Endothelial cell of umbilical vein (primary cell): Measurements from ENCODE around the gene MCF2L. TPM values are rescaled to one million over a fixed set of nuclear protein-coding genes. Genes with fewer than 3 reads are reported as not detected.

Experiments
- BruUV-seq: library from RNA; stranded (reverse); fragments of 400-500 nt; replicated peaks from 2 replicates; lab custom pipeline; 2021; lab: Mats Ljungman, UMichigan
- CTCF ChIA-PET: fragments of 300-600, 350-600 bp; sonication (Branson Sonifier 250); formaldehyde crosslinking; loops from one replicate; lab custom pipeline; 2021; ENCODE audit warnings: antibody characterized with exemption, inconsistent platforms; lab: Charles Lee
- POLR2A ChIA-PET: fragments of 300-600, 350-600 bp; sonication (Branson Sonifier 250); formaldehyde crosslinking; loops from one replicate; lab custom pipeline; 2021; ENCODE audit warnings: antibody characterized with exemption, inconsistent platforms; lab: Charles Lee
- DNase-seq: peaks from one replicate; pipeline ENCODE4 v3.0.0-alpha.2; 2011; ENCODE audit warnings: low read depth, low spot score
- FAIRE-seq: peaks from 2 replicates; lab custom pipeline; 2011; peaks lifted over from hg19 to GRCh38; lab: Jason Lieb, UNC
- H2AFZ ChIP-seq: 2 replicates; pipeline ENCODE4 v1.6.0; 2012; ENCODE audit warnings: low read depth, low read length, control low read depth, inconsistent platforms
- H3K27ac ChIP-seq: 2 replicates; pipeline ENCODE4 v1.5.1; 2011; ENCODE audit warnings: low read depth, mild to moderate bottlenecking, control low read depth, low read length, moderate library complexity; ENCODE audit not compliant: insufficient read depth
- H3K27me3 ChIP-seq, 2 experiments: 2 replicates each; pipeline versions ENCODE4 v1.6.0 to v1.6.1; 2011; ENCODE audit warnings: low read length in 2 of 2, mixed read lengths in 1 of 2; ENCODE audit not compliant: control insufficient read depth in 2 of 2, insufficient read depth in 2 of 2
- H3K36me3 ChIP-seq, 2 experiments: 2 replicates in 1 of 2; 3 replicates in 1 of 2; pipeline ENCODE4 v1.5.1; 2011; ENCODE audit warnings: low read length in 2 of 2, mild to moderate bottlenecking in 1 of 2, moderate library complexity in 1 of 2; ENCODE audit not compliant: control insufficient read depth in 2 of 2, insufficient read depth in 2 of 2; ENCODE audit errors: extremely low read depth in 1 of 2
- H3K4me1 ChIP-seq: 3 replicates; pipeline ENCODE4 v1.5.1; 2011; ENCODE audit warnings: mild to moderate bottlenecking, low read length; ENCODE audit not compliant: control insufficient read depth, insufficient read depth; ENCODE audit errors: extremely low read depth
- H3K4me2 ChIP-seq: 2 replicates; pipeline ENCODE4 v1.6.1; 2011; ENCODE audit warnings: low read length, control low read depth, mixed read lengths; ENCODE audit not compliant: insufficient read depth
- H3K4me3 ChIP-seq, 3 experiments: fragments of 200-600 bp in 1 of 3; sonication (generic), shearing (Covaris generic) in 1 of 3; replicated peaks in 1 of 3; 2 replicates each; pipeline ENCODE4 v1.5.1; 2011 to 2016; ENCODE audit warnings: control low read depth in 3 of 3, low read length in 3 of 3, mild to moderate bottlenecking in 2 of 3, inconsistent platforms in 1 of 3, low read depth in 1 of 3, moderate library complexity in 1 of 3; ENCODE audit not compliant: insufficient read depth in 1 of 3
- H3K79me2 ChIP-seq: 2 replicates; pipeline ENCODE4 v1.6.0; 2012; ENCODE audit warnings: low read length, inconsistent platforms; ENCODE audit not compliant: control insufficient read depth, insufficient read depth
- H3K9ac ChIP-seq: replicated peaks from 2 replicates; pipeline ENCODE3; 2011; ENCODE audit warnings: low read length, control low read depth; ENCODE audit not compliant: insufficient read depth; ENCODE audit errors: extremely low read depth
- H3K9me1 ChIP-seq: replicated peaks from 3 replicates; pipeline ENCODE4 v1.6.0; 2011; ENCODE audit warnings: mild to moderate bottlenecking, low read length; ENCODE audit not compliant: control insufficient read depth, insufficient read depth; ENCODE audit errors: extremely low read depth
- H3K9me3 ChIP-seq: replicated peaks from 2 replicates; pipeline ENCODE4 v1.5.1; 2012; ENCODE audit warnings: low read length, inconsistent platforms; ENCODE audit not compliant: control insufficient read depth, insufficient read depth
- H4K20me1 ChIP-seq: replicated peaks from 2 replicates; pipeline ENCODE3; 2011; ENCODE audit warnings: mild to moderate bottlenecking, low read length; ENCODE audit not compliant: control insufficient read depth, insufficient read depth; ENCODE audit errors: extremely low read depth
- CTCF ChIP-seq, 2 donors: IDR thresholded peaks; 1 replicate in 1 of 2; 2 replicates in 1 of 2; pipeline ENCODE4 v1.5.1; 2011; ENCODE audit warnings: low read length in 2 of 2, mild to moderate bottlenecking in 2 of 2, moderate library complexity in 2 of 2, control low read depth in 1 of 2, inconsistent platforms in 1 of 2, low read depth in 1 of 2; ENCODE audit not compliant: insufficient read depth in 1 of 2; ENCODE audit errors: extremely low read depth in 1 of 2
- EZH2 ChIP-seq: IDR thresholded peaks from 2 replicates; pipeline ENCODE4 v1.6.1; 2012; ENCODE audit warnings: borderline replicate concordance, low read depth, mild to moderate bottlenecking, moderate library complexity, low read length, inconsistent platforms; ENCODE audit not compliant: severe bottlenecking
- FOS ChIP-seq: IDR thresholded peaks from 2 replicates; pipeline ENCODE4 v1.6.1; 2011; ENCODE audit warnings: mild to moderate bottlenecking, low read length, moderate library complexity, borderline replicate concordance; ENCODE audit not compliant: insufficient read depth
- GATA2 ChIP-seq: IDR thresholded peaks from 2 replicates; pipeline ENCODE4 v1.7.0; 2011; ENCODE audit warnings: low read depth, mild to moderate bottlenecking, moderate library complexity, mixed read lengths, low read length; ENCODE audit not compliant: insufficient read length, insufficient read depth
- JUN ChIP-seq: IDR thresholded peaks from 2 replicates; pipeline ENCODE4 v1.6.1; 2011; ENCODE audit warnings: borderline replicate concordance, low read depth; ENCODE audit not compliant: insufficient read length, insufficient read depth
- MAX ChIP-seq: IDR thresholded peaks from 2 replicates; pipeline ENCODE4 v1.6.1; 2011; ENCODE audit not compliant: insufficient read depth, insufficient read length
- MYC ChIP-seq: IDR thresholded peaks from one replicate; pipeline ENCODE4 v1.6.1; 2011; ENCODE audit warnings: mild to moderate bottlenecking, low read depth, low read length
- POLR2A ChIP-seq: IDR thresholded peaks from 2 replicates; pipeline ENCODE4 v1.6.1; 2012; ENCODE audit warnings: low read depth, mild to moderate bottlenecking, control low read depth, low read length
- POLR2AphosphoS5 ChIP-seq: IDR thresholded peaks from 2 replicates; pipeline ENCODE4 v1.6.1; 2012; ENCODE audit warnings: low read depth, mild to moderate bottlenecking, control low read depth, low read length, moderate library complexity; ENCODE audit not compliant: insufficient read depth
- dilution Hi-C: fragments of 300-500 bp; cut with MboI; formaldehyde crosslinking; loops from one replicate; pipeline ENCODE4 v1.15.0; 2019; ENCODE audit warnings: low sequenced_read_pairs; ENCODE audit not compliant: extremely low pct_ligation_motif_present
- intact Hi-C: fragments of 100-400 bp; cut with micrococcal nuclease; formaldehyde crosslinking; loops from one replicate; pipeline ENCODE4 v1.10.0; 2022
- polyA plus RNA-seq, 4 experiments: library from polyadenylated mRNA; depleted of rRNA in 3 of 4; stranded (reverse) in 3 of 4; unstranded in 1 of 4; fragments of >200 nt; gene quantifications; 2 replicates each; pipeline versions ENCODE4 v1.2.1 to v1.2.3, GENCODE V29; 2011 to 2012; ENCODE audit warnings: missing spikeins in 1 of 4
- total RNA-seq: library from RNA; stranded (reverse); gene quantifications from 2 replicates; pipeline ENCODE4 v1.2.3, GENCODE V29; 2021

MCF2L gene
- total and polyA plus RNA-seq, 2 donors (not counting 3 experiments of a cell fraction or from before 2014, with no cell fraction given) = 0.33 to 0.58 TPM

GRCh38 chr13:113066746-113067145 is 97.7 kb downstream of the MCF2L start:
- intact Hi-C loops = no loop called here
- no peak for TF ChIP-seq POLR2A
- no peak for TF ChIP-seq JUN
- no peak for TF ChIP-seq EZH2
- no peak for TF ChIP-seq CTCF (IDR thresholded peaks at IDR 0.05; ENCODE audit: extremely low read depth in 1 of 2, insufficient read depth in 1 of 2, low read depth in 1 of 2, low read length in 2 of 2)
- no peak for TF ChIP-seq MYC
- no peak for TF ChIP-seq FOS
- TF ChIP-seq GATA2 = no peak
- no peak for TF ChIP-seq MAX
- no peak for TF ChIP-seq POLR2AphosphoS5
- DNase-seq (no peak), FAIRE-seq (no peak)
- H3K9me1 ChIP-seq = no peaks in the 10 kb centered on the region
- no peaks in the 10 kb centered on the region for H4K20me1 ChIP-seq
- H3K79me2 ChIP-seq = no peaks in the 10 kb centered on the region
- ChIA-PET CTCF (interaction anchor here (0.6 kb wide), 1 partner anchor 96 kb away, joined by 3 read pairs; no protein-coding TSS in a partner anchor), POLR2A (no interaction called here)
- no peaks in the 10 kb centered on the region for H3K27me3 ChIP-seq
- dilution Hi-C loops = no loop called here
- no peak overlapping the region for H3K9ac ChIP-seq
- no peaks in the 10 kb centered on the region for H3K36me3 ChIP-seq
- no peak overlapping the region for H3K4me2 ChIP-seq
- no peak overlapping the region for H3K27ac ChIP-seq
- H3K4me3 ChIP-seq = no peak overlapping the region
- no peak overlapping the region for H2AFZ ChIP-seq
- no peaks in the 10 kb centered on the region for H3K4me1 ChIP-seq
- H3K9me3 ChIP-seq = no peaks in the 10 kb centered on the region
- BruUV-seq = no TSS peak
